Thoracic aorta (tissue), 2 donors: Measurements from ENCODE around the gene CIAO3. TPM values are rescaled to one million over a fixed set of nuclear protein-coding genes. Genes with fewer than 3 reads are reported as not detected.
A peak's percentile ranks its signal among the peaks of the same experiment; 100 is the strongest.

Experiments used
- ATAC-seq: fragments of 150-250 bp; one replicate; pipeline ENCODE4 v1.8.0; 2017; ENCODE audit warnings: low read depth; ENCODE audit not compliant: insufficient number of reproducible peaks, low FRiP score
- DNase-seq: peaks from one replicate; pipeline ENCODE4 v3.0.0-alpha.2; 2020; ENCODE audit warnings: low spot score
- H3K27ac ChIP-seq, 2 donors: fragments of 200-600 bp; sonication (generic); 1 replicate in 1 of 2; 2 replicates in 1 of 2; pipeline ENCODE4 v1.5.1; 2016; ENCODE audit warnings: mild to moderate bottlenecking in 2 of 2, moderate library complexity in 2 of 2
- H3K27me3 ChIP-seq: fragments of 200-600 bp; sonication (generic); replicated peaks from 2 replicates; pipeline ENCODE4 v1.6.0; 2016; ENCODE audit warnings: mild to moderate bottlenecking; ENCODE audit not compliant: insufficient read depth
- H3K36me3 ChIP-seq: fragments of 200-600 bp; sonication (generic); one replicate; pipeline ENCODE4 v1.5.1; 2016
- H3K4me1 ChIP-seq, 2 donors: fragments of 200-600 bp; sonication (generic); 1 replicate in 1 of 2; 2 replicates in 1 of 2; pipeline versions ENCODE4 v1.5.1 to v1.6.0; 2016; ENCODE audit warnings: low read depth in 2 of 2, mild to moderate bottlenecking in 1 of 2; ENCODE audit not compliant: control insufficient read depth in 1 of 2
- H3K4me3 ChIP-seq: fragments of 200-600 bp; sonication (generic); 2 replicates; pipeline ENCODE4 v1.5.1; 2016; ENCODE audit warnings: mild to moderate bottlenecking
- H3K9me3 ChIP-seq: fragments of 200-600 bp; sonication (generic); 2 replicates; pipeline ENCODE4 v1.5.1; 2016
- total RNA-seq, 2 donors: library from RNA; depleted of rRNA; stranded (reverse); fragments of >200 nt; gene quantifications; one replicate each; pipeline versions ENCODE4 v1.1.0 to v1.2.3, GENCODE V29; 2016
- TF ChIP-seq, protein P1 (sequence below): fragments of 200-600 bp; sonication (generic); IDR thresholded peaks from one replicate; pipeline ENCODE4 v1.5.1; 2019; ENCODE audit warnings: antibody characterized with exemption

The CIAO3 gene
- total RNA-seq, 2 donors from 2014 or later = 27.0 to 30.3 TPM

DNA sequence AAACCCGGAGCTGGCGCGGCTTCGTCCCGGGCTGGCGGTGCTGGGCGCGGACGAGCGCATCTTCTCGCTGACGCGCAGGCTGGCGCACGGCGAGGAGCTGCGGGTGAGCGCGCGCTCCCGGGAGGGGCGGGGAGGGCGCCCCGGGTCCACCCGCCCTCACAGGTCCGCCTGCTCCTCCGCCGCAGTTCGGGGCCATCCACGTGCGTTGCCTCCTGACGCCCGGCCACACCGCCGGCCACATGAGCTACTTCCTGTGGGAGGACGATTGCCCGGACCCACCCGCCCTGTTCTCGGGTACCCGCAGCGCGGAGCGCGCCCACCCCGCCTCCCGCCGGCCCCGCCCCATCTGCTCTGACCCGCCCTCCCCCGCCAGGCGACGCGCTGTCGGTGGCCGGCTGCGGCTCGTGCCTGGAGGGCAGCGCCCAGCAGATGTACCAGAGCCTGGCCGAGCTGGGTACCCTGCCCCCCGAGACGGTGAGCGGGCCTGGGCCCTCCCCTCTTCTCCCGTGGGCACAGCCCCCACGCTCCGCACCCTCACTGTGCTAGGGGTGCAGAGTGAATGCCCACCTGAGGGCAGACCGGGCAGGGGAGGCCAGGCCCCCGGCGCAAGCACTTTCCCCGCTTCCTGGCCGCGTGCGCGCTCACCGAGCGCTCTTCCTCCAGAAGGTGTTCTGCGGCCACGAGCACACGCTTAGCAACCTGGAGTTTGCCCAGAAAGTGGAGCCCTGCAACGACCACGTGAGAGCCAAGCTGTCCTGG is 12.5 kb downstream of the CIAO3 start:
- peaks cover 12% of the 10 kb centered on the region for H3K36me3 ChIP-seq
- no peak for ATAC-seq
- no peak overlapping the region for H3K27ac ChIP-seq
- TF ChIP-seq, protein P1, sequence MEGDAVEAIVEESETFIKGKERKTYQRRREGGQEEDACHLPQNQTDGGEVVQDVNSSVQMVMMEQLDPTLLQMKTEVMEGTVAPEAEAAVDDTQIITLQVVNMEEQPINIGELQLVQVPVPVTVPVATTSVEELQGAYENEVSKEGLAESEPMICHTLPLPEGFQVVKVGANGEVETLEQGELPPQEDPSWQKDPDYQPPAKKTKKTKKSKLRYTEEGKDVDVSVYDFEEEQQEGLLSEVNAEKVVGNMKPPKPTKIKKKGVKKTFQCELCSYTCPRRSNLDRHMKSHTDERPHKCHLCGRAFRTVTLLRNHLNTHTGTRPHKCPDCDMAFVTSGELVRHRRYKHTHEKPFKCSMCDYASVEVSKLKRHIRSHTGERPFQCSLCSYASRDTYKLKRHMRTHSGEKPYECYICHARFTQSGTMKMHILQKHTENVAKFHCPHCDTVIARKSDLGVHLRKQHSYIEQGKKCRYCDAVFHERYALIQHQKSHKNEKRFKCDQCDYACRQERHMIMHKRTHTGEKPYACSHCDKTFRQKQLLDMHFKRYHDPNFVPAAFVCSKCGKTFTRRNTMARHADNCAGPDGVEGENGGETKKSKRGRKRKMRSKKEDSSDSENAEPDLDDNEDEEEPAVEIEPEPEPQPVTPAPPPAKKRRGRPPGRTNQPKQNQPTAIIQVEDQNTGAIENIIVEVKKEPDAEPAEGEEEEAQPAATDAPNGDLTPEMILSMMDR = no peak
- peaks cover 11 to 19% of the 10 kb centered on the region in 2 donors for H3K4me1 ChIP-seq
- peak overlapping the region; percentile 71 for H3K4me3 ChIP-seq
- no peaks in the 10 kb centered on the region for H3K27me3 ChIP-seq
- DNase-seq = no peak
- H3K9me3 ChIP-seq = no peaks in the 10 kb centered on the region

DNA sequence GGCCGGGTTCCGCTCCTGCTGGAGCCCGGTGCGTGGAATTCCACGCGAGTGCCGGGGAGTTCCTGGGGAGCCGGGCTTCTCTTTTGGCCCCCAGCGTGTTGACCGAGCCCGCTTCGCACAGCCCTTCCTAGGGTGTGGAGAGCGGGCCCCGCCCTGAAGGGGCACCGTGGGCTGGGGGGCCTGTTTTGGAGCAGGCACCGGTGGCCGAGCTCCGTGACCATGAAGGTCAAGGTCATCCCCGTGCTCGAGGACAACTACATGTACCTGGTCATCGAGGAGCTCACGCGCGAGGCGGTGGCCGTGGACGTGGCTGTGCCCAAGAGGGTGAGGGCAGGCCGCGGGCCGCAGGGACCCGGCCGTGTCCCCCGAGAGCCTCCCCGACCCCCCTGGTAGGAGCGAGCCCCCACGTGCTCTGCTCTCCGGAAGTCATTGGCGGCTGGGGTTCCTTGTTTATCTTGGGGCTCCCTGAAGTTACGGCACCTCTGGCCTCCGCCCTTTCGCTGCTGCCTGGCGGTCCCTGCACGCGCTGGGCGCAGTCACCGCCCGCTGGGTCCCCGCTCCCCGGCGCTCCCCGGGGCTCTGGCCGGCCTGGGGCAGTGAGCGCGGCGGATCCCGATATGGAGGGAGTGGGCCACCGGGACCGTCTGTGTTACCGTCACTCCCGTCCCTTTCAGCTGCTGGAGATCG is 13.4 kb downstream of the CIAO3 start:
- H3K9me3 ChIP-seq = no peaks in the 10 kb centered on the region
- H3K27ac ChIP-seq = no peak overlapping the region
- peak overlapping the region; percentile 71 for H3K4me3 ChIP-seq
- H3K4me1 ChIP-seq = peaks cover 11 to 19% of the 10 kb centered on the region in 2 donors
- DNase-seq = no peak
- peaks cover 8% of the 10 kb centered on the region for H3K36me3 ChIP-seq
- ATAC-seq = no peak
- no peaks in the 10 kb centered on the region for H3K27me3 ChIP-seq
- TF ChIP-seq, protein P1 = no peak

DNA sequence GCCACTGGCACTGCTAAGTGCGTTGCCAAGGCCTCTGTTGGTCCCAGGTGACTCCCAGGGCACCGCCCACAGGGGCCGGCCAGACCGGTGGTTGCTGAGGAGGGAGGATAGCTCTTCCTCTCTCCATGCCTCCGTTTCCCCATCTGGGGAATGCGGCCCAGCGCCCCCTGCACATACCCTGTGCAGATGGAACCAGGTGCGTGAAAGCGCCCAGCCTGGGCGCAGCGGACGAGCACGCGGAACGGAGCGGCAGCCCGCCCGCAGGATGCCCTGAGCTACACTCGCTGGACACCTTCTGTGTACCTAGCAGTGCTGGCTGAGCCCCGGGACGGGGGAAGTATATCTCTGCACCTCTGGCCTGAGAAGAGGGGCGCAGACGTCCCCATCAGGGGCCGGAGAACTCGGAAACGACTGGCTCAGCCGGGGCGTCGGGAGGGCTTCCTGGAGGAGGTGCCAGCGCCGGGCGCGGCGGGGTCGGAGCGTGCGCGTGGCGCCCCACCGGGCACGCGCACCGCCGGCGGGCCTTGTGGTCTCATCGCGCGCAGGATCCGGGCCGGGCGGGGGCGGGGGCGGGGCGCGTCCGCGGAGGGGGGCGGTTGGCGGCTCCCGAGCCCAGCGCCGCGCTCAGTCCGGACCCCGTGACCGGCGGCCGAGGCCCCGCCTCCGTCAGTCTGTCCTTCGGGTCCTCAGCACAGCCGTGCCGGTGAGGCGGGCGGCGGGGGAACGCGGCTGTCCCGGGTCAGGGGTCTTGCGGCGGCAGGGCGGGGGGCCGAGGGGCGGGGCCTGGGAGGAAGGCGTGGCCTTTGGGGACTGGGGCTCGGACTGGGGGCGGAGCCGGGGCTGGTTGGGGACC is 14.1 kb downstream of the CIAO3 start, which contains the start of the genes CCDC78 and HAGHL:
Gene CCDC78 (minus strand): TSS at position 6 of the 853 bp plus-strand sequence. CDS start 76 bp downstream, outside the sequence.
Gene HAGHL (plus strand): TSS at position 669 of the 853 bp plus-strand sequence. CDS start 404 bp downstream, outside the sequence.
- TF ChIP-seq, protein P1 = no peak
- Histone ChIP-seq H3K27me3 (no peaks in the 10 kb centered on the region), H3K4me3 (peak within 1 kb of the TSS; percentile 71), H3K4me1 (peaks cover 14 to 26% of the 10 kb centered on the region in 2 donors), H3K36me3 (peaks cover 3% of the 10 kb centered on the region), H3K27ac (no peak within 1 kb of the TSS), H3K9me3 (no peaks in the 10 kb centered on the region)
- ATAC-seq (peak; percentile 26), DNase-seq (no peak)

- no peak for ATAC-seq
- no peaks in the 10 kb centered on the region for H3K36me3 ChIP-seq
- H3K4me3 ChIP-seq = peak overlapping the region; percentile 71
- H3K4me1 ChIP-seq = peaks cover 18 to 30% of the 10 kb centered on the region in 2 donors
- H3K27me3 ChIP-seq = no peaks in the 10 kb centered on the region
- no peak overlapping the region for H3K27ac ChIP-seq
- no peak for DNase-seq
- no peaks in the 10 kb centered on the region for H3K9me3 ChIP-seq
- TF ChIP-seq, protein P1 = no peak
Observed at GRCh38 chr16:726188-726437, 14.7 kb downstream of the CIAO3 start.
